WTC11 (cell line): ENCODE data around the gene TBCB.
"Not testable (repeated sequence)": the region's sequence is repeated elsewhere in the genome, so short reads cannot be mapped to it uniquely, and the experiment has no call there.

ENCODE experiments used
- CTCF ChIP-seq: fragments of 200-600 bp; IDR thresholded peaks from 2 replicates; pipeline ENCODE4 v1.8.0; 2022; ENCODE audit warnings: antibody characterized with exemption
- E2F1 ChIP-seq: sonication (generic); formaldehyde crosslinking; IDR thresholded peaks from 2 replicates; pipeline ENCODE4 v1.8.0; 2022; ENCODE audit warnings: mild to moderate bottlenecking, missing genetic modification reagents
- ETV6 ChIP-seq: sonication (generic); formaldehyde crosslinking; IDR thresholded peaks from 2 replicates; pipeline ENCODE4 v1.8.1; 2022; ENCODE audit warnings: mild to moderate bottlenecking, missing genetic modification reagents
- HMGXB4 ChIP-seq: sonication (generic); formaldehyde crosslinking; IDR thresholded peaks from 2 replicates; pipeline ENCODE4 v1.8.1; 2023; ENCODE audit warnings: mild to moderate bottlenecking, moderate library complexity, missing genetic modification reagents
- JAZF1 ChIP-seq: fragments of 250-450 bp; sonication (Bioruptor Pico); IDR thresholded peaks from 2 replicates; pipeline ENCODE4 v1.9.0; 2021; ENCODE audit warnings: moderate library complexity, mild to moderate bottlenecking, inconsistent platforms
- KAT7 ChIP-seq: sonication (generic); formaldehyde crosslinking; IDR thresholded peaks from 2 replicates; pipeline ENCODE4 v1.8.1; 2023; ENCODE audit warnings: missing genetic modification reagents, mild to moderate bottlenecking, borderline replicate concordance
- NFYB ChIP-seq: sonication (generic); formaldehyde crosslinking; conservative IDR thresholded peaks from 2 replicates; pipeline ENCODE4 v1.8.0; 2022; ENCODE audit warnings: low read depth, missing genetic modification reagents
- SP1 ChIP-seq: sonication (generic); formaldehyde crosslinking; conservative IDR thresholded peaks from 2 replicates; pipeline ENCODE4 v1.8.1; 2022; ENCODE audit warnings: missing genetic modification reagents
- USF2 ChIP-seq: sonication (generic); formaldehyde crosslinking; IDR thresholded peaks from 2 replicates; pipeline ENCODE4 v1.8.1; 2023; ENCODE audit warnings: mild to moderate bottlenecking, missing genetic modification reagents, moderate library complexity
- ZNF219 ChIP-seq: sonication (generic); formaldehyde crosslinking; IDR thresholded peaks from 2 replicates; pipeline ENCODE4 v1.8.0; 2023; ENCODE audit warnings: missing genetic modification reagents, mild to moderate bottlenecking, borderline replicate concordance

GRCh38 chr19:36173846-36174245 is 58.6 kb downstream of the TBCB start:
- not testable (repeated sequence) for TF ChIP-seq CTCF; JAZF1 (CRISPR knock-in tag); NFYB (CRISPR knock-in tag); ZNF219 (CRISPR knock-in tag); ETV6; KAT7; SP1; USF2 (CRISPR knock-in tag); E2F1 (CRISPR knock-in tag); HMGXB4 (CRISPR knock-in tag)
